NT2/D1 (cell line): ENCODE measurements around the gene KLF3.

Experiments used
- DNase-seq: peaks from one replicate; pipeline ENCODE4 v3.0.0-alpha.2; 2011; ENCODE audit warnings: low read depth, low spot score
- H3K27me3 ChIP-seq: 2 replicates; pipeline ENCODE4 v1.6.0; 2011; ENCODE audit warnings: mild to moderate bottlenecking; ENCODE audit not compliant: insufficient read length, insufficient read depth
- H3K36me3 ChIP-seq: 2 replicates; pipeline ENCODE4 v1.6.1; 2011; ENCODE audit warnings: mild to moderate bottlenecking, low read length, mixed read lengths; ENCODE audit not compliant: insufficient read depth, insufficient read length
- H3K4me1 ChIP-seq: 2 replicates; pipeline ENCODE4 v1.5.1; 2011; ENCODE audit not compliant: insufficient read depth, insufficient read length
- H3K4me3 ChIP-seq: 2 replicates; pipeline ENCODE4 v1.5.1; 2011; ENCODE audit warnings: low read depth; ENCODE audit not compliant: insufficient read length
- H3K9ac ChIP-seq: 2 replicates; pipeline ENCODE4 v1.6.0; 2011; ENCODE audit warnings: low read depth; ENCODE audit not compliant: insufficient read length
- H3K9me3 ChIP-seq: 2 replicates; pipeline ENCODE4 v1.5.1; 2011; ENCODE audit warnings: mild to moderate bottlenecking, low read length; ENCODE audit not compliant: insufficient read depth
- SUZ12 ChIP-seq: IDR thresholded peaks from 2 replicates; pipeline ENCODE4 v1.6.1; 2011; ENCODE audit not compliant: insufficient read length, insufficient read depth; ENCODE audit errors: extremely low read depth
- YY1 ChIP-seq: IDR thresholded peaks from 2 replicates; pipeline ENCODE4 v1.6.1; 2011; ENCODE audit not compliant: insufficient read length, insufficient read depth
- ZNF274 ChIP-seq: IDR thresholded peaks from 2 replicates; pipeline ENCODE4 v1.6.1; 2011; ENCODE audit warnings: mild to moderate bottlenecking, low read depth, low read length

Gene KLF3

DNA sequence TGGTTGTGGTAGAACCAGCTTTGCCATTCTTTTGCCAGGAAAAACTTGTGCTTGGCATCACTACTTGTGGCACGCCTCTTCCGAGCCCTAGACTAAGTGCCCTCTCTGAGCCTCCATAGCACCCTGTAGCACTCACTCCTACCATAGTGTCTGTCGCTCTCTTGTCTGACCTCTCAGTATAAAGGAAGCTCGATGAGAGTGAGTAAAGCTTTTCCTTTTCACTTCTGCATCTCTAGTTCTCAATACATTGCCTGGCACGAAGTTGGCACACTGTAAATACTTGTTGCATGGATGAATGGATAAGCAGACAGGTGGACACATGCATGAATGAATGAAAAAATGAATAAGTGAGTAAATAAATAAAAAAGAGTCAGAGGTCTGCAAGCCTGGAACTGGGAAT is 70.4 kb downstream of the KLF3 start:
- H3K27me3 ChIP-seq, result no peaks in the 10 kb centered on the region
- DNase-seq, result no peak
- TF ChIP-seq ZNF274, result no peak
- TF ChIP-seq YY1, result no peak
- TF ChIP-seq SUZ12, result no peak
- H3K36me3 ChIP-seq, result no peaks in the 10 kb centered on the region
- no peaks in the 10 kb centered on the region for H3K9me3 ChIP-seq
- no peak overlapping the region for H3K4me3 ChIP-seq
- no peaks in the 10 kb centered on the region for H3K4me1 ChIP-seq
- no peak overlapping the region for H3K9ac ChIP-seq

DNA sequence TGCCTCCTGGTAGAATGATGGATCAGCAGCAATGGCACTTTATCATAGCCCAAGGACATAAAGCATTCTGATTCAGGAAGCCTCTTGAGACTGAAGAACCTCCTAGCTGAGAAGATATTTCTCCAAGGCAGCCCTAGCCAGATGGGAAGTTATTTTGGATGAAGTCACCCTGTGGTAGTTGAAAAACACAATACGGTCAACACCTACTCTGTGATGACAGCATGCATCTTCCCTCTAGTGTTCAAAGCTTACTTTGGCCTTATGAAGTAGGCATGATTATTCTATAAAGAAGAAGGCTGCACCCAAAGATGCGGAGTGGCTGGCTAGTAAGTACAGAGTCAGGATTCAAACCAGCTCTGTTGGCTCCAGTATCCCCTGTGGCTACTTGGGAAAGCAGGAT is 70.9 kb downstream of the KLF3 start:
- no peak overlapping the region for H3K4me3 ChIP-seq
- DNase-seq, result no peak
- no peaks in the 10 kb centered on the region for H3K36me3 ChIP-seq
- H3K4me1 ChIP-seq, result no peaks in the 10 kb centered on the region
- no peaks in the 10 kb centered on the region for H3K9me3 ChIP-seq
- TF ChIP-seq SUZ12 (no peak), YY1 (no peak), ZNF274 (no peak)
- H3K9ac ChIP-seq, result no peak overlapping the region
- no peaks in the 10 kb centered on the region for H3K27me3 ChIP-seq

DNA sequence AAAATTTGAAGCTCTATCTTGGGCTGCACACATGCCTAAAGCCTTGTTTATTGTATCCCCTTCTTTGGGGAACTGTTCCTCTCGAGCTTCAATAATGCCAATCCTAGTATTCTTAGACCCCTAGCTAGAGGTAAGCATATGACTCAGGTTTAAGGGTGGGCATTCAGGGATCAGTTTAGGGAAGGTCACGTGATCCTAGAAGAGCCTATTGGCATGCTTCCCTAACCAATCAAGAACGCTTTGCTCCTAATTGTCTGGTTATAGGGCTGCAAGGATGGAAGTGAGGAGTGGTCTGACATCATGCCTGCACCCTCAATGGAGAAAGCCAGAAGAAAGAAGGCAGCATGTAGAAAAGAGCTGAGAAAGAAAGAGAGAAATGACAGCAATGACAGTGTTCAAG is 71.9 kb downstream of the KLF3 start:
- no peak for DNase-seq
- Histone ChIP-seq H3K27me3 (no peaks in the 10 kb centered on the region), H3K4me1 (no peaks in the 10 kb centered on the region), H3K9me3 (no peaks in the 10 kb centered on the region), H3K9ac (no peak overlapping the region), H3K4me3 (no peak overlapping the region), H3K36me3 (no peaks in the 10 kb centered on the region)
- TF ChIP-seq YY1, result no peak
- no peak for TF ChIP-seq SUZ12
- no peak for TF ChIP-seq ZNF274

DNA sequence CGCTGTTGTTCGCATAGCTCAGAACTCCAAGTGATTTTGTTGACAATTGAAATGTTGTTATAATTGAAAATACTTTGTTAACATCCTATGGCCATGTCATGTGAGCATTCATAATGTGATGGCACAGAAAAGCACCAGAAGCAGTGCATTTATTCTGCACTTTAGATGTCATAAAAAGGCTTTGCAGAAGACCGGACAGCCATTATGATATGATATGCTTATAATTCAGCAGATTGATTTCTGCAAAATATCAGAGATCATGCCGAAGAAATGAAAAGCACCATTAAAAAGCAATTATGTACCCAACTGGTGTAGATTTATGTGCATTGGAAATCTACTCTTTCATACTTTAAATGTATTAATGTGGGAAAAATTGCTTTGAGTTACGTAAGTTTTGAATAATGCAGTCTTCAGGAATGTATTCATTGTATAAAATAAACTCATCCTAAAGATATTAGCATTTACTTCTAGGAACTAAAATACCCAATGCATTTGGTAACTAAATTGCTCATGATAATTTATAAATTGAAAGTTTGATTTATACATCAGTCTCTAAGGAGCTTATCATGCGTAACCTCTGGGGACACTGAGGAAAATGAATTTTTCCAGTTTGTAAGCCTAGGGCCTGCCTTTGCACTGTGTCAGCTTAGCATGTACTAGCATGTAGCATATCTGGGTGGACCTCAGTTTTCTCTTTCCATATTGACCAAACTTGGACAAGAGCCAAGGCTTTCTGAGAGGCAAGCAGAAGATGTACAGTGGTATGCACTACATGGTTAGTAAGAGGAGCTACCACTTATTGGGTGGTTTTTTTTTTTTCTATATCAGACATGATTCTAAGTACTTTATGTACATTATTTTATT is 75.2 kb downstream of the KLF3 start:
- no peak for DNase-seq

DNA sequence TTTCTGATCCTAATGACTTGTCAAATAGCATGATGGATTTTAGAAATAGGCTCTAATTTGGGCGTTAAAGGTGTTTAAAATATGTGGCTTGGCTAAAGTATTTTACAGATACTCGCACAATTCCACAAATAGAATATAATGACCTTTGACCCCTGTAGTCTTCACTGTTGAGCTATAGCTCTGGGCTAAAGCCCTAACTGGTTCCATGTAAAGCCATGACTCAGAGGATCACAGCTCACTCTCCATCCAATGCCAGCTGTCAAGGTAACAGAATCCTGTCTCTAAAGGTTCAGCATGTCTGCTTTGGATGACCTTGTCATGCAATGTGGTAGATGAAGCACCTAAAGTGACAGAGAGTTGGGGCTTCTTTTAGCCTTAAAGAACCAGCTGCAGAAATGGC is 76.3 kb downstream of the KLF3 start:
- no peak for DNase-seq
- H3K9me3 ChIP-seq, result no peaks in the 10 kb centered on the region
- no peak overlapping the region for H3K9ac ChIP-seq
- no peak overlapping the region for H3K4me3 ChIP-seq
- no peak for TF ChIP-seq ZNF274
- no peaks in the 10 kb centered on the region for H3K36me3 ChIP-seq
- no peaks in the 10 kb centered on the region for H3K27me3 ChIP-seq
- no peaks in the 10 kb centered on the region for H3K4me1 ChIP-seq

More for the DNA sequence above, 75.2 kb downstream of the KLF3 start:
- H3K4me1 ChIP-seq, result no peaks in the 10 kb centered on the region
- no peak overlapping the region for H3K4me3 ChIP-seq
- no peaks in the 10 kb centered on the region for H3K9me3 ChIP-seq
- no peak for TF ChIP-seq ZNF274
- no peak for TF ChIP-seq SUZ12
- TF ChIP-seq YY1, result no peak
- H3K27me3 ChIP-seq, result no peaks in the 10 kb centered on the region
- H3K36me3 ChIP-seq, result no peaks in the 10 kb centered on the region
- no peak overlapping the region for H3K9ac ChIP-seq

DNA sequence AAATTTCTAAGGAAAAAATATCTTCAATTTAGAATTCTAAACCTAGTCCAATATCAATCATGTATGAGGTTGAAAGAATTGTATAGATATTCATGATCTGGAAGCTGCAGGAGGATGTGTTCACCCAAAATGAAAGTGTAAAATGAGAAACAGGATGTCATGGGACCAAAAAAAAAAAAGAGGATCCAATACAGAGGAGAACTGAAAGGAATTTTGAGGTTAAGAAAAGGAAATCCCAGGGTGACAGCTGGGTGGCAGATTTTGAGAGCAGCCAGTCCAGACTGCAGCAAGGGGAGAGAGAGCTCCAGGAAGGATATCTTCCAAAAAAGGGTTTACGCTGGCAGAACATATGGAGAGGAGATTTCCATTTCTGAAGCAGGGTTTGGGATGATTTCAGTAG is 79.9 kb downstream of the KLF3 start:
- H3K4me1 ChIP-seq, result no peaks in the 10 kb centered on the region
- no peaks in the 10 kb centered on the region for H3K27me3 ChIP-seq
- no peak for DNase-seq
- no peak overlapping the region for H3K9ac ChIP-seq
- TF ChIP-seq YY1 (no peak), ZNF274 (no peak), SUZ12 (no peak)
- H3K9me3 ChIP-seq, result peaks cover 19% of the 10 kb centered on the region; the same call in 1 of the 2 replicates
- H3K36me3 ChIP-seq, result no peaks in the 10 kb centered on the region
- no peak overlapping the region for H3K4me3 ChIP-seq

DNA sequence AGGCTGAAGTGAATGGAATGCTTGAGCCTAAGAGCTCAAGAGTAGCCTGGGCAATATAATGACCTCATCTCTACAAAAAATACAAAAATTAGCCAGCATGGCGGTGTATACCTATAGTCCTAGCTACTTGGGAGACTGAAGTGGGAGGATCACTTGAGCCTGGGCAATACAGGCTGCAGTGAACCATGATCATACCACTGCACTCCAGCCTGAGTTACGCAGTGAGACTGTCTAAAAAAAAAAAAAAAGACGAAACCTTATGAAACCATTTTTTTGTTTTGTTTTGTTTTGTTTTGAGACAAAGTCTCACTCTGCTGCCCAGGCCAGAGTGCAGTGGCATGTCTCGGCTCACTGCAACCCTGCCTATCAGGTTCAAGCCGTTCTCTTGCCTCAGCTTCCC is 81.9 kb downstream of the KLF3 start:
- Histone ChIP-seq H3K4me3 (no peak overlapping the region), H3K9ac (no peak overlapping the region), H3K36me3 (no peaks in the 10 kb centered on the region), H3K27me3 (no peaks in the 10 kb centered on the region), H3K4me1 (no peaks in the 10 kb centered on the region), H3K9me3 (peaks cover 19% of the 10 kb centered on the region; the same call in 1 of the 2 replicates)
- no peak for TF ChIP-seq SUZ12
- no peak for TF ChIP-seq YY1
- no peak for TF ChIP-seq ZNF274
- no peak for DNase-seq
